ENCODE measurements around the gene ZIM2.
"Not testable (repeated sequence)": the region's sequence is repeated elsewhere in the genome, so short reads cannot be mapped to it uniquely, and the experiment has no call there.

ZIM2 gene

GRCh38 chr19:56840451-56841192 lies at the start of gene ZIM2, which contains the start of gene PEG3:
Gene ZIM2 (minus strand): TSS chr19:56840726. CDS start chr19:56824277, 16,449 bp downstream.
Gene PEG3 (minus strand): TSS chr19:56840726. CDS start chr19:56824655, 16,071 bp downstream.
- DNase-seq, result no peak

- DNase-seq, result no peak
Observed at GRCh38 chr19:56885173-56885985, 44.9 kb upstream of the ZIM2 start.

GRCh38 chr19:56884441-56884840 lies 43.9 kb upstream of the ZIM2 start:
- no peak for DNase-seq

- DNase-seq, result no peak
Observed at GRCh38 chr19:56880592-56881190, 40.2 kb upstream of the ZIM2 start.

- DNase-seq, result no peak
Observed at GRCh38 chr19:56877069-56877715, 36.7 kb upstream of the ZIM2 start.

- no peak for DNase-seq
Observed at GRCh38 chr19:56875717-56876116, 35.2 kb upstream of the ZIM2 start.

- no peak for DNase-seq
Observed at GRCh38 chr19:56874530-56874929, 34.0 kb upstream of the ZIM2 start.

GRCh38 chr19:56873493-56873892 lies 33.0 kb upstream of the ZIM2 start:
- no peak for DNase-seq

- DNase-seq, result no peak
Observed at GRCh38 chr19:56869886-56870285, 29.4 kb upstream of the ZIM2 start.

- DNase-seq, result no peak
Observed at GRCh38 chr19:56868446-56868845, 27.9 kb upstream of the ZIM2 start.

GRCh38 chr19:56866538-56866937 lies 26.0 kb upstream of the ZIM2 start:
- DNase-seq, result peak; percentile 11

- DNase-seq, result no peak
Observed at GRCh38 chr19:56864443-56865125, 24.1 kb upstream of the ZIM2 start.

- no peak for DNase-seq
Observed at GRCh38 chr19:56862741-56863140, 22.2 kb upstream of the ZIM2 start.

GRCh38 chr19:56860409-56860808 lies 19.9 kb upstream of the ZIM2 start:
- not testable (repeated sequence) for DNase-seq

GRCh38 chr19:56858026-56858425 lies 17.5 kb upstream of the ZIM2 start:
- DNase-seq, result no peak

- no peak for DNase-seq
Observed at GRCh38 chr19:56856822-56857221, 16.3 kb upstream of the ZIM2 start.

- not testable (repeated sequence) for DNase-seq
Observed at GRCh38 chr19:56852361-56852760, 11.8 kb upstream of the ZIM2 start.

- DNase-seq, result no peak
Observed at GRCh38 chr19:56848166-56848565, 7.6 kb upstream of the ZIM2 start.

- DNase-seq, result no peak
Observed at GRCh38 chr19:56842412-56842811, 1.9 kb upstream of the ZIM2 start.

- no peak for DNase-seq
Observed at GRCh38 chr19:56841193-56841543, 642 bp upstream of the ZIM2 start.

- DNase-seq, result no peak
Observed at GRCh38 chr19:56839652-56840450, 675 bp downstream of the ZIM2 start.

Data from DMS79 treated with DMSO at 0.1 percent for 48 hours (cell line).